HG03159 (cell line): Measurements from ENCODE around the gene ZNF777.

Source experiments
- ATAC-seq: cut with Tn5 transposase; IDR thresholded peaks from one replicate; pipeline ENCODE4 v1.9.1; 2021; ENCODE audit warnings: mild to moderate bottlenecking, moderate library complexity; ENCODE audit not compliant: unreplicated experiment

The ZNF777 gene

GRCh38 chr7:149477494-149478443 lies 16.9 kb upstream of the ZNF777 start:
- no peak for ATAC-seq

GRCh38 chr7:149476791-149477190 lies 15.9 kb upstream of the ZNF777 start:
- no peak for ATAC-seq

- ATAC-seq, result no peak
These were observed 14.5 kb upstream of the ZNF777 start for GRCh38 chr7:149475121-149476045.

GRCh38 chr7:149474309-149475120 lies 13.7 kb upstream of the ZNF777 start:
- no peak for ATAC-seq

- ATAC-seq, result no peak
These were observed 12.4 kb upstream of the ZNF777 start for GRCh38 chr7:149473251-149473650.

- no peak for ATAC-seq
These were observed 10.6 kb upstream of the ZNF777 start for GRCh38 chr7:149471289-149471953.

GRCh38 chr7:149469806-149470205 lies 8.9 kb upstream of the ZNF777 start:
- no peak for ATAC-seq

- ATAC-seq, result no peak
These were observed 7.3 kb upstream of the ZNF777 start for GRCh38 chr7:149468208-149468607.

- no peak for ATAC-seq
These were observed 6.5 kb upstream of the ZNF777 start for GRCh38 chr7:149467321-149467859.

GRCh38 chr7:149466364-149466763 lies 5.5 kb upstream of the ZNF777 start:
- ATAC-seq, result no peak

GRCh38 chr7:149463500-149464161 lies 2.8 kb upstream of the ZNF777 start:
- no peak for ATAC-seq

GRCh38 chr7:149462101-149462520 lies 1.2 kb upstream of the ZNF777 start:
- no peak for ATAC-seq

GRCh38 chr7:149459540-149460452 lies 1.1 kb downstream of the ZNF777 start:
- peak; percentile 31 for ATAC-seq

GRCh38 chr7:149459201-149459539 lies 1.7 kb downstream of the ZNF777 start:
- no peak for ATAC-seq

- no peak for ATAC-seq
These were observed 2.6 kb downstream of the ZNF777 start for GRCh38 chr7:149458235-149458634.

GRCh38 chr7:149457766-149458165 lies 3.1 kb downstream of the ZNF777 start:
- no peak for ATAC-seq

GRCh38 chr7:149456506-149457421 lies 4.1 kb downstream of the ZNF777 start:
- ATAC-seq, result no peak
